A549 (cell line): ENCODE results near the gene CEMP1. TPM values are rescaled to one million over a fixed set of nuclear protein-coding genes. Genes with fewer than 3 reads are reported as not detected.
A peak's percentile ranks its signal among the peaks of the same experiment; 100 is the strongest.

Source experiments
- ATAC-seq, 2 experiments: fragments of 200-7000 bp in 1 of 2; fragments of >200 bp in 1 of 2; cut with Nextera tagmentation in 1 of 2; cut with Tn5 transposase in 1 of 2; 3 replicates each; pipeline versions ENCODE4 v1.8.0 to v1.9.1; 2018 to 2020; ENCODE audit warnings: mild to moderate bottlenecking in 1 of 2, moderate library complexity in 1 of 2
- CTCF ChIA-PET: fragments of 300-600 bp; sonication (Branson Sonifier 250); formaldehyde crosslinking; extraction: SDS; loops from one replicate; lab custom pipeline; 2021; ENCODE audit warnings: antibody characterized with exemption, inconsistent platforms; lab: Yijun Ruan, JAX
- POLR2A ChIA-PET: fragments of 350-600 bp; formaldehyde crosslinking; extraction: SDS; loops from one replicate; lab custom pipeline; 2021; ENCODE audit warnings: antibody characterized with exemption, inconsistent platforms; lab: Yijun Ruan, JAX
- DNase-seq, 2 experiments: peaks; one replicate each; pipeline versions ENCODE4 v3.0.0 to v3.0.0-alpha.2; 2011 to 2016; ENCODE audit warnings: low read depth in 1 of 2, low spot score in 1 of 2
- FAIRE-seq: peaks from 2 replicates; lab custom pipeline; 2011; peaks lifted over from hg19 to GRCh38; lab: Jason Lieb, UNC
- H3K27ac ChIP-seq, 2 experiments: fragments of >200 bp; sonication (Bioruptor Twin); formaldehyde crosslinking; 3 replicates each; pipeline ENCODE4 v1.5.1; 2016 to 2017
- H3K4me1 ChIP-seq: fragments of >200 bp; sonication (Bioruptor Twin); formaldehyde crosslinking; 3 replicates; pipeline ENCODE4 v1.6.1; 2016
- H3K4me2 ChIP-seq: fragments of >200 bp; sonication (Bioruptor Twin); formaldehyde crosslinking; 3 replicates; pipeline ENCODE4 v1.6.1; 2016
- H3K4me3 ChIP-seq: fragments of >200 bp; sonication (Bioruptor Twin); formaldehyde crosslinking; 3 replicates; pipeline ENCODE4 v1.5.1; 2016
- H3K9me3 ChIP-seq: fragments of >200 bp; sonication (Bioruptor Twin); formaldehyde crosslinking; 3 replicates; pipeline ENCODE4 v1.6.1; 2016
- FOSB ChIP-seq: fragments of 250-450 bp; sonication (Bioruptor Pico); IDR thresholded peaks from 2 replicates; pipeline ENCODE4 v1.5.0; 2020; ENCODE audit warnings: mild to moderate bottlenecking, moderate library complexity
- HDAC2 ChIP-seq: fragments of 200-600 bp; sonication (generic); IDR thresholded peaks from 2 replicates; pipeline ENCODE4 v1.6.1; 2016
- HOXB13 ChIP-seq: fragments of 250-450 bp; sonication (Bioruptor Pico); IDR thresholded peaks from 2 replicates; pipeline ENCODE4 v1.5.0; 2020; ENCODE audit warnings: low read depth, mild to moderate bottlenecking, moderate library complexity
- JUN ChIP-seq, 2 experiments: fragments of >200 bp; sonication (Bioruptor Twin); formaldehyde crosslinking; IDR thresholded peaks; 2 replicates in 1 of 2; 3 replicates in 1 of 2; pipeline ENCODE4 v1.6.1; 2016 to 2017
- JUNB ChIP-seq: fragments of >200 bp; sonication (Bioruptor Twin); formaldehyde crosslinking; IDR thresholded peaks from 2 replicates; pipeline ENCODE4 v1.6.1; 2016
- MAFK ChIP-seq: fragments of 450-650 bp; IDR thresholded peaks from 2 replicates; pipeline ENCODE4 v1.6.1; 2014; ENCODE audit not compliant: partially characterized antibody
- MAZ ChIP-seq: fragments of 150-350 bp; IDR thresholded peaks from 2 replicates; pipeline ENCODE4 v1.6.1; 2014; ENCODE audit warnings: antibody characterized with exemption, low read depth, low read length, borderline replicate concordance
- MYC ChIP-seq: IDR thresholded peaks from 2 replicates; pipeline ENCODE4 v1.6.1; 2012; ENCODE audit warnings: mild to moderate bottlenecking, inconsistent platforms, low read length, improper control_type of control experiment, borderline replicate concordance
- NFE2L2 ChIP-seq: fragments of 150-350 bp; conservative IDR thresholded peaks from 2 replicates; pipeline ENCODE4 v1.6.1; 2014; ENCODE audit warnings: low read length
- PHF8 ChIP-seq: fragments of 200-600 bp; sonication (generic); IDR thresholded peaks from 2 replicates; pipeline ENCODE4 v1.6.1; 2016; ENCODE audit warnings: low read depth, mild to moderate bottlenecking, antibody characterized with exemption, moderate library complexity, borderline replicate concordance
- POLR2AphosphoS2 ChIP-seq: conservative IDR thresholded peaks from 2 replicates; pipeline ENCODE4 v1.6.1; 2012; ENCODE audit warnings: low read length, improper control_type of control experiment, inconsistent platforms
- RNF2 ChIP-seq: fragments of 200-600 bp; sonication (generic); IDR thresholded peaks from 2 replicates; pipeline ENCODE4 v1.6.1; 2016; ENCODE audit warnings: low read depth, mild to moderate bottlenecking, antibody characterized with exemption, moderate library complexity, borderline replicate concordance
- TP53 ChIP-seq: fragments of 250-450 bp; sonication (Bioruptor Pico); IDR thresholded peaks from 2 replicates; pipeline ENCODE4 v1.5.0; 2021; ENCODE audit warnings: mild to moderate bottlenecking, moderate library complexity
- ZSCAN20 ChIP-seq: fragments of 250-450 bp; sonication (Bioruptor Pico); IDR thresholded peaks from 2 replicates; pipeline ENCODE4 v1.8.0; 2022; ENCODE audit warnings: mild to moderate bottlenecking, moderate library complexity
- WGBS: methylation state at CpG from one replicate; pipeline ENCODE4 v1.1.6; 2017; ENCODE audit errors: missing lambda C conversion rate; 5-methylcytosine and 5-hydroxymethylcytosine counted together
- polyA plus RNA-seq, 4 experiments: library from polyadenylated mRNA; depleted of rRNA in 3 of 4; stranded (reverse); fragments of >200 nt; fragmentation: RNase III in 1 of 4; extraction: RNeasy Plus Mini Kit Qiagen cat#74134 plus additional on column Dnase treatment in 1 of 4; gene quantifications; 2 replicates in 3 of 4; 3 replicates in 1 of 4; pipeline ENCODE4 v1.2.3, GENCODE V29; 2011 to 2017
- TF ChIP-seq, protein P1 (sequence below): fragments of >200 bp; sonication (Bioruptor Twin); formaldehyde crosslinking; IDR thresholded peaks from 2 replicates; pipeline ENCODE4 v1.6.1; 2016
- TF ChIP-seq, protein P2 (sequence below): fragments of 450-650 bp; IDR thresholded peaks from 2 replicates; pipeline ENCODE4 v1.6.1; 2014; ENCODE audit warnings: antibody characterized with exemption
- TF ChIP-seq, protein P3 (sequence below): fragments of >200 bp; sonication (Bioruptor Twin); formaldehyde crosslinking; IDR thresholded peaks from 3 replicates; pipeline ENCODE4 v1.5.1; 2016
- TF ChIP-seq, protein P4 (sequence below): fragments of 250-450 bp; sonication (Bioruptor Pico); IDR thresholded peaks from 2 replicates; pipeline ENCODE4 v1.5.0; 2021; ENCODE audit warnings: mild to moderate bottlenecking, moderate library complexity, borderline replicate concordance

The CEMP1 gene
- polyA plus RNA-seq, 2 of the 4 experiments (the other 2 are of a cell fraction), result not detected

DNA sequence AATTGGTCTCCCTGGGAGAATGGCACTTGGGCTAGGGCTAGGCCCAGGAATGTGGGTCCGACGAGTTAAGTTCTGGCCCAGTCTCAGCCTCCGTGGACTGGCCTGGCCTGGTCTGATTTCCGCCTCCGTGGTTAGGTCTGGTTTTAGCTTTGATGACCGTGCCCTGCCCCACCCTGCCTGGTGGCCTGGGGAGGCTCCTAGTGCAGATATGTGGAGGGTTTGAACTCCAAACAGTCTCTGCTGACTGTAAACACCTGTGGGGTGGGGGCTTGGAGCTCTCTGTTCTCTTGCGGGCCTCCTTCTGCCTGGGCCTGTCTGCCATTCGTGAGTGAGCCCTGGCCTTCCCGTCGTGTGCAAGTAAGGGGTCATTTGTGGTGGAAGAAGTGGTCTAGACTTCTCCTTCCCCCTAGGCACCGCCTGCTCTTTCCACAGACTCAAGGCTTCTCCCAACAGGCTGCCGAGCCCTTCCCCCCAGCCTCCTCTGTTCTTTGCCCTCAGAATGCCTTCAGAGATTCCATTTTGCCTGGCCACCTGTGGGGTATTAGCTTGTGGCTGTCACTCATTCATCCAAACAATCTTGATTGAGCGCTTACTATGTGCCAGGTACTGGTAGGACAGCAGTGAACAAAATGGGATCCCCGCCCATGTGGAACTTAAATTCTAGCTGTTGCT is 15.9 kb downstream of the CEMP1 start:
- peak overlapping the region; percentile 99 for H3K4me2 ChIP-seq
- no peaks in the 10 kb centered on the region for H3K9me3 ChIP-seq
- H3K27ac ChIP-seq, result peak overlapping the region; percentile 98 to 99; a peak in 4 of 6 replicates
- DNase-seq (no peak), ATAC-seq (no peak), FAIRE-seq (no peak)
- TF ChIP-seq TP53 (CRISPR knock-in tag) (no peak), FOSB (CRISPR knock-in tag) (no peak), HDAC2 (no peak), PHF8 (no peak), JUNB (no peak), MYC (no peak), POLR2AphosphoS2 (no peak), NFE2L2 (no peak), MAZ (no peak), JUN (IDR thresholded peaks at IDR 0.05) (no peak), RNF2 (no peak), MAFK (no peak), HOXB13 (CRISPR knock-in tag) (no peak), ZSCAN20 (no peak)
- TF ChIP-seq, protein P1, sequence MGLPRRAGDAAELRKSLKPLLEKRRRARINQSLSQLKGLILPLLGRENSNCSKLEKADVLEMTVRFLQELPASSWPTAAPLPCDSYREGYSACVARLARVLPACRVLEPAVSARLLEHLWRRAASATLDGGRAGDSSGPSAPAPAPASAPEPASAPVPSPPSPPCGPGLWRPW, result no peak
- TF ChIP-seq, protein P2, sequence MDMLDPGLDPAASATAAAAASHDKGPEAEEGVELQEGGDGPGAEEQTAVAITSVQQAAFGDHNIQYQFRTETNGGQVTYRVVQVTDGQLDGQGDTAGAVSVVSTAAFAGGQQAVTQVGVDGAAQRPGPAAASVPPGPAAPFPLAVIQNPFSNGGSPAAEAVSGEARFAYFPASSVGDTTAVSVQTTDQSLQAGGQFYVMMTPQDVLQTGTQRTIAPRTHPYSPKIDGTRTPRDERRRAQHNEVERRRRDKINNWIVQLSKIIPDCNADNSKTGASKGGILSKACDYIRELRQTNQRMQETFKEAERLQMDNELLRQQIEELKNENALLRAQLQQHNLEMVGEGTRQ, result no peak
- TF ChIP-seq, protein P3, sequence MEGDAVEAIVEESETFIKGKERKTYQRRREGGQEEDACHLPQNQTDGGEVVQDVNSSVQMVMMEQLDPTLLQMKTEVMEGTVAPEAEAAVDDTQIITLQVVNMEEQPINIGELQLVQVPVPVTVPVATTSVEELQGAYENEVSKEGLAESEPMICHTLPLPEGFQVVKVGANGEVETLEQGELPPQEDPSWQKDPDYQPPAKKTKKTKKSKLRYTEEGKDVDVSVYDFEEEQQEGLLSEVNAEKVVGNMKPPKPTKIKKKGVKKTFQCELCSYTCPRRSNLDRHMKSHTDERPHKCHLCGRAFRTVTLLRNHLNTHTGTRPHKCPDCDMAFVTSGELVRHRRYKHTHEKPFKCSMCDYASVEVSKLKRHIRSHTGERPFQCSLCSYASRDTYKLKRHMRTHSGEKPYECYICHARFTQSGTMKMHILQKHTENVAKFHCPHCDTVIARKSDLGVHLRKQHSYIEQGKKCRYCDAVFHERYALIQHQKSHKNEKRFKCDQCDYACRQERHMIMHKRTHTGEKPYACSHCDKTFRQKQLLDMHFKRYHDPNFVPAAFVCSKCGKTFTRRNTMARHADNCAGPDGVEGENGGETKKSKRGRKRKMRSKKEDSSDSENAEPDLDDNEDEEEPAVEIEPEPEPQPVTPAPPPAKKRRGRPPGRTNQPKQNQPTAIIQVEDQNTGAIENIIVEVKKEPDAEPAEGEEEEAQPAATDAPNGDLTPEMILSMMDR, result no peak
- CTCF ChIA-PET, result interaction anchor here (0.5 to 8.0 kb wide), 7 partner anchors 14 to 527 kb away, joined by 3 to 91 read pairs (median 4); partner anchors contain the start of genes ABCA3, CCNF and CEMP1
- POLR2A ChIA-PET, result interaction anchor here (0.6 kb wide), 1 partner anchor 225 kb away, joined by 3 read pairs; no protein-coding TSS in a partner anchor
- H3K4me3 ChIP-seq, result peak overlapping the region; percentile 84
- 85% methylated on average over 13 of the region's 14 CpGs for WGBS
- H3K4me1 ChIP-seq, result peaks cover 39% of the 10 kb centered on the region

DNA sequence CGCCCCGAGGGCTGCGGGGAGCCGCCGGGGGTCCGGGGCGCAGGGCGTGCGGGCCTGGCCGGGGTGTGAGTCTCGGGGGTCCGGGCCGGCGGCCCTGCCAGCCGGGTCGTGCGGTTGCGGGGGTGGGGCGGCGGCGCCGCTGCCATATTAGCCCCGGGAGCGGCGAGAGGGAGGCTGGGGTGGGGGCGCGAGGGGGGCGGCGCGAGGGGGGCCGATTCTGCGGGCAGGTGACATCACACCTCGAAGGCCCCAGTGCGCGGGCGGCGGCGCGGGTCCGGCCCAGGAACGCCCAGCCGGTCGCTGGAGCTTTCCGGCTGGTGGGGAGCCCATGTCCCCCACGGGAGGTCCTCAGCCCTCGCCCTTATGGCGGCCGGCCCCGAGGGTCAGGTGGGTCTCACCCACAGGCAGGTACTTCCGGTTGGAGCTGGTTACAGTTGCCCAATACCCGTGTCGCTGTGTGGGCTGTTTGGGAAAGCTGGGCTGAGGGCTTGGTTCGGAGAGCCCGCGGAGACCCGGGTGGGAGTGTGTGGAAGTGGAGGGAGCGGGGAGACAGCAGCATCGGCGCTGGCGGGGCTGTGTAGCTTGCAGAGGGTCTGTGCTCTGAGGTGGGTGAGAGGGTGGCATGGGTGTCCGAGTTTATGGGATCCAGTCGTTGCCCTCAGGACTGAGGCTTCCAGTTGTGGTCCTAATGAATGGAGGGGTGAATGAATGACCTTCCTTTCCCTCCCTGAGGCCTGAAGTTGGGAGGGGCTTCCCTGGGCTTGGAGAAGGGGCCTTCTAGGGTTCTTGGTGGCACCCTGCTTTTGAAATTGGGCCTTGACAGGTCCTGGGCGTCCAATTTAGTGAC is 16.7 kb downstream of the CEMP1 start:
- H3K4me2 ChIP-seq, result peak overlapping the region; percentile 99
- FAIRE-seq, result no peak
- ChIA-PET POLR2A (no interaction called here), CTCF (interaction anchor here (0.7 to 8.0 kb wide), 4 partner anchors 13 to 158 kb away, joined by 3 to 91 read pairs (median 6); partner anchors contain the start of gene CEMP1)
- 12% methylated on average over 14 of the region's 63 CpGs for WGBS
- ATAC-seq, result no peak
- DNase-seq, result no peak
- H3K27ac ChIP-seq, result peak overlapping the region; percentile 98 to 99
- no peaks in the 10 kb centered on the region for H3K9me3 ChIP-seq
- TF ChIP-seq TP53 (CRISPR knock-in tag), result 0 out of 2 replicates have a peak, but pooled peaks have one; percentile 16
- TF ChIP-seq, protein P4, sequence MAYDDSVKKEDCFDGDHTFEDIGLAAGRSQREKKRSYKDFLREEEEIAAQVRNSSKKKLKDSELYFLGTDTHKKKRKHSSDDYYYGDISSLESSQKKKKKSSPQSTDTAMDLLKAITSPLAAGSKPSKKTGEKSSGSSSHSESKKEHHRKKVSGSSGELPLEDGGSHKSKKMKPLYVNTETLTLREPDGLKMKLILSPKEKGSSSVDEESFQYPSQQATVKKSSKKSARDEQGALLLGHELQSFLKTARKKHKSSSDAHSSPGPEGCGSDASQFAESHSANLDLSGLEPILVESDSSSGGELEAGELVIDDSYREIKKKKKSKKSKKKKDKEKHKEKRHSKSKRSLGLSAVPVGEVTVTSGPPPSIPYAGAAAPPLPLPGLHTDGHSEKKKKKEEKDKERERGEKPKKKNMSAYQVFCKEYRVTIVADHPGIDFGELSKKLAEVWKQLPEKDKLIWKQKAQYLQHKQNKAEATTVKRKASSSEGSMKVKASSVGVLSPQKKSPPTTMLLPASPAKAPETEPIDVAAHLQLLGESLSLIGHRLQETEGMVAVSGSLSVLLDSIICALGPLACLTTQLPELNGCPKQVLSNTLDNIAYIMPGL, result no peak
- no peak for TF ChIP-seq POLR2AphosphoS2
- peaks cover 35% of the 10 kb centered on the region for H3K4me1 ChIP-seq
- H3K4me3 ChIP-seq, result peak overlapping the region; percentile 84
